ENCODE data around the gene NIP7.
A peak's percentile ranks its signal among the peaks of the same experiment; 100 is the strongest.

The NIP7 gene

DNA sequence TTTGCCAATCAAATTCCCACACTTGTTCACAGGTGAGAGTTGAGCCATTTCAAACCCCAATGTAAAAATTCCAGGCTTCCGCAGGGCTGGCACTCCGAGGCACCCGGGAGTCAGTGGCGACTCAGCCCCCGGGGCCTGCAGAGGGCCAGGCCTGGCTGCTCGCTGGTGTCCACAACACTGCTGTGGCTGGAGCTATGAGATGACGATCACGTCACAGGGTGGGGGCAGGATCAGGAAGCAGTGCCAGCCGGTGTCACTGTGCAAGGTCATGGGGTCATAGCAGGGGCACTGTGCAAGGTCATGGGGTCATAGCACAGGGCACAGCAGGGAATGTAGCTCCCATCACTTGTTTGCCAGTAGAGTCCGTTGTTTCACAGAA is 20.7 kb upstream of the NIP7 start:
- H3K27ac ChIP-seq (ENCODE audit: low read depth, low read length, severe bottlenecking): no peak overlapping the region
- no peaks in the 10 kb centered on the region for H3K9me3 ChIP-seq (ENCODE audit: control insufficient read depth, low read length)
- H3K4me1 ChIP-seq (ENCODE audit: control insufficient read depth, insufficient read depth, low read length, poor library complexity, severe bottlenecking): no peaks in the 10 kb centered on the region
- H3K4me3 ChIP-seq (ENCODE audit: extremely low read depth, insufficient read depth, low read length, poor library complexity, severe bottlenecking): no peak overlapping the region
- 98% methylated on average over 10 of the region's 10 CpGs for WGBS, 2 experiments (ENCODE audit: insufficient coverage in 2 of 2)
- H3K36me3 ChIP-seq (ENCODE audit: control insufficient read depth, insufficient read depth, low read length): peaks cover 92% of the 10 kb centered on the region

DNA sequence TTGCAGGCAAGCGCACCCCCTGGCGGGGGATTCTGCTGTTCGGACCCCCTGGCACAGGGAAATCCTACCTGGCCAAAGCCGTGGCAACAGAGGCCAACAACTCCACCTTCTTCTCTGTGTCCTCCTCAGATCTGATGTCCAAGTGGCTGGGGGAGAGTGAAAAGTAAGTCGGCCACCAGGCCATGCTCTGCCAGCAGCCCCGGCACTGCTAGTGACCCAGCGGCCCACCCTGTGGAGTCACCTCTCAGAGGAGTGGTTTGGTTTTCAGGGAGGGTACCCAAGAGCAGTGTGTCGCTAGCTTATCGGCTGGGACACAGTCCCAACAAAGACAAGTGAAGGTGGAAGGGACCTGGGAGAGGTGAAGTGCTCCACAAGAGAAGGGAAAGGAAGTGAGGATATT is 20.2 kb upstream of the NIP7 start:
- H3K36me3 ChIP-seq (ENCODE audit: control insufficient read depth, insufficient read depth, low read length): peaks cover 92% of the 10 kb centered on the region
- 96 to 99% methylated on average over 8 to 9 of the region's 9 CpGs for WGBS, 2 experiments (ENCODE audit: insufficient coverage in 2 of 2)
- H3K4me3 ChIP-seq (ENCODE audit: extremely low read depth, insufficient read depth, low read length, poor library complexity, severe bottlenecking): no peak overlapping the region
- H3K27ac ChIP-seq (ENCODE audit: low read depth, low read length, severe bottlenecking): no peak overlapping the region
- H3K9me3 ChIP-seq (ENCODE audit: control insufficient read depth, low read length): no peaks in the 10 kb centered on the region
- H3K4me1 ChIP-seq (ENCODE audit: control insufficient read depth, insufficient read depth, low read length, poor library complexity, severe bottlenecking): peaks cover 4% of the 10 kb centered on the region

DNA sequence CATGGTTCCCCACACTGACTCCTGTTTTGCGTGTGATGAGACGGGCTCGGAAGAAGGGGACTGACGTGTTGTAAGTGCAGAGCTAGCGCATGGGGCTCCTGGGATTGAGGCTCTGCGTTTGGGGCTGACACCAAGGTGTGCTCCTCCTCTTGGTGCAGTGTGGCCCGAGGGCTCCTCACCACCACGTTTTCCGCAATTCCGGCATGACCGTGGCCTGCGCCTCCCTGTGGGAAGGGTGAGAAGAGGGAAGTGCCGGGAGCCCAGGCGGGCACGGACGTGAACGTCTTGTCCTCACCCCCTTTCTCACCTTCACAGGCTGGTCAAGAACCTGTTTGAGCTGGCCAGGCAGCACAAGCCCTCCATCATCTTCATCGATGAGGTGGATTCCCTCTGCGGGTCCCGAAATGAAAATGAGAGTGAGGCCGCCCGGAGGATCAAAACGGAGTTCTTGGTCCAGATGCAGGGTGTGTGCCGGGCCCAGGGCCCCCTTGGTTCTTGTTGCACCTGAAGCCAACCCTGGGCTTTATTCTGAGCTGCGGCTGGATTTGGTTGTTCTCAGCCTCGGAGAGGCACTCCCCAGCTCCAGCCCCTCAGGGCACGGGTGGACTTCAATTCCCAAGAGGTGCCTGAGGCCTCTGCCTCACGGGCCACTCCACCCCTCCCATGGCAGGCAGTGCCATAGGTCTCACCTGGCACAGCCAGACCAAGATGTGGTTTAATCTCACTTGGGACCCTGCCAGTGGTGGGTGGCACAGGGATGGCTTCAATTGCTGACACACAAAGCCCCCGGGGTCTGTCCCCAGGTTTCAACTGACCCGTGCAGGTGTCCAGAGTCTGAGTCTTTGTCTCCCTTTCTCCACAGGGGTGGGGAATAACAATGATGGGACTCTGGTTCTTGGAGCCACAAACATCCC is 19.5 kb upstream of the NIP7 start:
- peaks cover 93% of the 10 kb centered on the region for H3K36me3 ChIP-seq (ENCODE audit: control insufficient read depth, insufficient read depth, low read length)
- no peaks in the 10 kb centered on the region for H3K9me3 ChIP-seq (ENCODE audit: control insufficient read depth, low read length)
- H3K4me1 ChIP-seq (ENCODE audit: control insufficient read depth, insufficient read depth, low read length, poor library complexity, severe bottlenecking): peaks cover 9% of the 10 kb centered on the region
- no peak overlapping the region for H3K27ac ChIP-seq (ENCODE audit: low read depth, low read length, severe bottlenecking)
- no peak overlapping the region for H3K4me3 ChIP-seq (ENCODE audit: extremely low read depth, insufficient read depth, low read length, poor library complexity, severe bottlenecking)
- WGBS, 2 experiments (ENCODE audit: insufficient coverage in 2 of 2): 94 to 95% methylated on average over 20 to 24 of the region's 30 CpGs

DNA sequence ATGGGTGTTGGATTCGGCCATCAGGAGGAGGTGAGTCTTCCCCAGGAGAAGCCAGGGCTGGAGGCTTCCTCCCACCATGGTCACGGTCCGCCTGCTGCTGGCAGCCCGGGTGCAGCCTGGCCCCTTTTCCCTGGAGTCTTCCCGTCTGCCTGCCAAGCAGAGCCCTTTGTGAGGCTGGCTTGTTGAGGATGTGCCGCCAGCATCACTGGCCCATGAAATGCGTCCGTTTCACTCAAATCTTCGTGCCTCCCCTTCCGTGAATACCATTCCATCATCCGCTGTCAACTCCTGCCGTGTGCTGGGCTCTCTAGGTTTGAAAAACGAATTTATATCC is 18.9 kb upstream of the NIP7 start:
- WGBS, 2 experiments (ENCODE audit: insufficient coverage in 2 of 2): 91 to 93% methylated on average over 8 to 12 of the region's 13 CpGs
- Histone ChIP-seq H3K27ac (ENCODE audit: low read depth, low read length, severe bottlenecking) (no peak overlapping the region), H3K4me1 (ENCODE audit: control insufficient read depth, insufficient read depth, low read length, poor library complexity, severe bottlenecking) (peaks cover 9% of the 10 kb centered on the region), H3K9me3 (ENCODE audit: control insufficient read depth, low read length) (no peaks in the 10 kb centered on the region), H3K4me3 (ENCODE audit: extremely low read depth, insufficient read depth, low read length, poor library complexity, severe bottlenecking) (no peak overlapping the region), H3K36me3 (ENCODE audit: control insufficient read depth, insufficient read depth, low read length) (peaks cover 93% of the 10 kb centered on the region)

DNA sequence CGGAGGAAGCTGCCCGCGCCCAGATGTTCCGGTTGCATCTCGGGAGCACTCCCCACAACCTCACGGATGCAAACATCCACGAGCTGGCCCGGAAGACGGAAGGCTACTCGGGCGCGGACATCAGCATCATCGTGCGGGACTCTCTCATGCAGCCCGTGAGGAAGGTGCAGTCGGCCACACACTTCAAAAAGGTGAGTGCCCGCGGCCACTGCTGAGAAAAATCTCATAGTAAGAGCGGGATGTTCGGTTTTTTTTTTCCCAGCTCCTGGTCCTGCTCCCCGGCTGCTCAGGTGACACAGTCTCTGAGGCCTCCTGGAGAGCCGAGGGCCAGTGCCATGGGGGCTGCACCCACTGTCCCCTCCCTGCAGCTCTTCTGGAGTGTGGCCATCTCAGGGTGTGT is 18.5 kb upstream of the NIP7 start:
- Histone ChIP-seq H3K4me1 (ENCODE audit: control insufficient read depth, insufficient read depth, low read length, poor library complexity, severe bottlenecking) (peaks cover 11% of the 10 kb centered on the region), H3K9me3 (ENCODE audit: control insufficient read depth, low read length) (no peaks in the 10 kb centered on the region), H3K4me3 (ENCODE audit: extremely low read depth, insufficient read depth, low read length, poor library complexity, severe bottlenecking) (no peak overlapping the region), H3K36me3 (ENCODE audit: control insufficient read depth, insufficient read depth, low read length) (peaks cover 93% of the 10 kb centered on the region), H3K27ac (ENCODE audit: low read depth, low read length, severe bottlenecking) (no peak overlapping the region)
- 93 to 94% methylated on average over 22 of the region's 22 CpGs for WGBS, 2 experiments (ENCODE audit: insufficient coverage in 2 of 2)

DNA sequence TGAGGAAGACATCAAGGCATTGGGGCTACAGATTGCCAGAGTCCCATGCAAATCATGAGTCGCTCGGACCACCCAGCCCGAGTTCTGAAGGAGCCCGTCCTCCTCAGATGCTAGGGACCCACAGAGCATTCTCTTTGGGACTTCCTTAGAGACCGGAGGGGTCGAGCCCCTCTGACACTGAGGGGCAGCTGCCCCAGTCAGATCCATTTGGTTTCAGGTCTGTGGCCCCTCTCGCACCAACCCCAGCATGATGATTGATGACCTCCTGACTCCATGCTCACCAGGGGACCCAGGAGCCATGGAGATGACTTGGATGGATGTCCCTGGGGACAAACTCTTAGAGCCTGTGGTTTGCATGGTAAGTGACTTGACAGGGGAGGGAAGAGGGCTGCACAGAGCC is 17.2 kb upstream of the NIP7 start:
- WGBS, 2 experiments (ENCODE audit: insufficient coverage in 2 of 2): 95 to 98% methylated on average over 6 to 7 of the region's 7 CpGs
- Histone ChIP-seq H3K27ac (ENCODE audit: low read depth, low read length, severe bottlenecking) (no peak overlapping the region), H3K4me3 (ENCODE audit: extremely low read depth, insufficient read depth, low read length, poor library complexity, severe bottlenecking) (no peak overlapping the region), H3K9me3 (ENCODE audit: control insufficient read depth, low read length) (no peaks in the 10 kb centered on the region), H3K4me1 (ENCODE audit: control insufficient read depth, insufficient read depth, low read length, poor library complexity, severe bottlenecking) (peaks cover 13% of the 10 kb centered on the region), H3K36me3 (ENCODE audit: control insufficient read depth, insufficient read depth, low read length) (peaks cover 94% of the 10 kb centered on the region)

DNA sequence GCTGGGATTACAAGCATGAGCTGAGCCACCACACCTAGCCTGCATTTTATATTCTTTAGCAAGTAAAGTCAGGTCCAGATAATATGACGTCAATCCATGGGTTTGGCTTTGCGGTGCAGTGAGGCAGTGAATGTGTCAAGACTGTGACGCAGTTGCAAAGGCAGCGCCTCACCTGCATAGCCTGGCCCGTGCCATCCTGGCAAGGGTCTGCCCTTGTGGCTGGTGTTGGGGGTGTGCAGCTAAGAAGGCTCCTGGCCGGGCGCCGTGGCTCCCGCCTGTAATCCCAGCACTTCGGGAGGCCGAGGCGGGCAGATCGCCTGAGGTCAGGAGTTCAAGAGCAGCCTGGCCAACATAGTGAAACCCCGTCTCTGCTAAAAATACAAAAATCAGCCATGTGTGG is 16.2 kb upstream of the NIP7 start:
- H3K36me3 ChIP-seq (ENCODE audit: control insufficient read depth, insufficient read depth, low read length): peaks cover 98% of the 10 kb centered on the region
- 96 to 97% methylated on average over 7 to 14 of the region's 14 CpGs for WGBS, 2 experiments (ENCODE audit: insufficient coverage in 2 of 2)

DNA sequence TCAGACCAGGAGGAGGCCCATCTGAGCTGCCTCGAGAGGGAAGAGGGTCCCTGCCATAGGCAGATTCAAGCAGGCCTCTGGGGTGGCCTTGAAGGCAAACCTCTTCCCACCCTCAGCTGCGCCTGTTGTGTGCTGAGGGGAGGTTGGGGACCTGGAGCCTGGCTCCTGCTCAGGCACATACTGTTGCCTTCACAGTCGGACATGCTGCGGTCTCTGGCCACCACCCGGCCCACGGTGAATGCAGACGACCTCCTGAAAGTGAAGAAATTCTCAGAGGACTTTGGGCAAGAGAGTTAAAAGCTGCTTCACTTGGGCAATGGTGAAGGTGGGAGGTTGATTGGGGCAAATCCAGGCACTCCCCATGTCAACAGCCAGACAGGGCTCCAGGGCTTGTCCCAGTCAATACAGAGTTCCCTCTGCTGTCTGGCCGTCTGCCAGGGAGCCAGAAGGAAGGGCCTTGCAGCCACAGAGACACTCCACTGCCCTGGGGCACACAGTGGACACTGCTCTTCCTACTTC is 15.5 kb upstream of the NIP7 start:
- peaks cover 98% of the 10 kb centered on the region for H3K36me3 ChIP-seq (ENCODE audit: control insufficient read depth, insufficient read depth, low read length)
- H3K27ac ChIP-seq (ENCODE audit: low read depth, low read length, severe bottlenecking): peak overlapping the region; percentile 16
- H3K9me3 ChIP-seq (ENCODE audit: control insufficient read depth, low read length): no peaks in the 10 kb centered on the region
- 93 to 96% methylated on average over 8 of the region's 8 CpGs for WGBS, 2 experiments (ENCODE audit: insufficient coverage in 2 of 2)
- H3K4me1 ChIP-seq (ENCODE audit: control insufficient read depth, insufficient read depth, low read length, poor library complexity, severe bottlenecking): peaks cover 19% of the 10 kb centered on the region
- no peak overlapping the region for H3K4me3 ChIP-seq (ENCODE audit: extremely low read depth, insufficient read depth, low read length, poor library complexity, severe bottlenecking)

More for the DNA sequence above, 16.2 kb upstream of the NIP7 start:
- no peak overlapping the region for H3K27ac ChIP-seq (ENCODE audit: low read depth, low read length, severe bottlenecking)
- H3K4me1 ChIP-seq (ENCODE audit: control insufficient read depth, insufficient read depth, low read length, poor library complexity, severe bottlenecking): peaks cover 18% of the 10 kb centered on the region
- no peak overlapping the region for H3K4me3 ChIP-seq (ENCODE audit: extremely low read depth, insufficient read depth, low read length, poor library complexity, severe bottlenecking)
- no peaks in the 10 kb centered on the region for H3K9me3 ChIP-seq (ENCODE audit: control insufficient read depth, low read length)

DNA sequence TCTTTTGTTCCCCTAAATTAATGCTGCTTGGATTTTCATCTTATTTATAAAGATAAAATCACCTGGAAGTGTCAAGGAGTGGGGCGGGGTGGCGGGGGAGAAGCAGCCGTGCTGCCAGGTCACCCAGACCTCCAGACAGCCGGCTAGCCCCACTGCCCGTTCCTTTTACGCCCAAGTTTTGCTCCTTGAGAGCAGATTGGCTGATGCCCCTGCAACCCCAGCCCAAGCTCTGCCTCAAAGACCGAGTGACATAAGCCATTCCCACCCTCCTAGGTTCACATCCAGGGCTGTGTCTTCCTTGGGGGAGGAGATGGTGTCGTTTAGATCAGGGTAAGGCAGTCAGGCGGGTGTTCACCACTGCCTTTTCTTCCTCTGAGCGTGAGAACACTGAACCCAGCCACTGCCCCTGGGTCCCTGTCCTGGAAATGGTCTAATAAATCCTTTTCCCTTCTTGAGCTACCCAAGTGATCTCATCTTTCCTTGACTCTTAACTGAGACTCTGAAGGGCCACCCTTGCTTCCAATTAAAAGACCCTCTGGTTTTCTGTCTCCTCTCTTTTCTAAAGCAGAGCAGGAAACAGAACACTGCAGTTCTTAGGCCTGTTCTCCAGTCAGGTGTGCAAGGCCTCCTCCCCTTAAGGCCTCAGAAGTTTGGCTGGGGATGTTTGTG is 14.9 kb upstream of the NIP7 start:
- Histone ChIP-seq H3K4me3 (ENCODE audit: extremely low read depth, insufficient read depth, low read length, poor library complexity, severe bottlenecking) (no peak overlapping the region), H3K4me1 (ENCODE audit: control insufficient read depth, insufficient read depth, low read length, poor library complexity, severe bottlenecking) (peaks cover 19% of the 10 kb centered on the region), H3K27ac (ENCODE audit: low read depth, low read length, severe bottlenecking) (peak overlapping the region; percentile 16), H3K9me3 (ENCODE audit: control insufficient read depth, low read length) (no peaks in the 10 kb centered on the region), H3K36me3 (ENCODE audit: control insufficient read depth, insufficient read depth, low read length) (peaks cover 91% of the 10 kb centered on the region)
- 87 to 94% methylated on average over 6 to 8 of the region's 10 CpGs for WGBS, 2 experiments (ENCODE audit: insufficient coverage in 2 of 2)

DNA sequence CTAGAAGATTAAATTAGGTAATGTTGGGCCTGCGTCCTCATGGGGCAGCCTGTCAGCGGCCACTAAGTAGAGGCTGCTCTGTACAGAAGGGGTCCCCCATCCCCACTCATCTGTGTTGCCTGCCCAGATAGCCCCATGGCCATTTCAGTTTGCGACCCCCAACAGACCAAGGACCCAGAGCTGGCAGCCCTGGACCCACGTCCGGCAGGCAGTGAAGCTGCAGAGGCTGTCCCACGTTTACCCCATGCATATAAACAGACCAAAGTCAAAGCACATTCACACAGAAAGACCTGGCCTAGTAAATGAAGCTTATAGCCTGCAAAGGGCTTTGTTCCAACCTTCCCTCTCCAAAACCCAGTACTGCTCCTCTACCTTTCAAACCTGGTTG is 13.8 kb upstream of the NIP7 start:
- Histone ChIP-seq H3K9me3 (ENCODE audit: control insufficient read depth, low read length) (no peaks in the 10 kb centered on the region), H3K4me3 (ENCODE audit: extremely low read depth, insufficient read depth, low read length, poor library complexity, severe bottlenecking) (no peak overlapping the region), H3K4me1 (ENCODE audit: control insufficient read depth, insufficient read depth, low read length, poor library complexity, severe bottlenecking) (peaks cover 19% of the 10 kb centered on the region), H3K27ac (ENCODE audit: low read depth, low read length, severe bottlenecking) (no peak overlapping the region), H3K36me3 (ENCODE audit: control insufficient read depth, insufficient read depth, low read length) (peaks cover 81% of the 10 kb centered on the region)
- WGBS, 2 experiments (ENCODE audit: insufficient coverage in 2 of 2): 74 to 95% methylated on average over 4 to 6 of the region's 6 CpGs
